Measurements from ENCODE around the gene TSPAN11. TPM values are rescaled to one million over a fixed set of nuclear protein-coding genes. Genes with fewer than 3 reads are reported as not detected.

The TSPAN11 gene
- total and polyA plus RNA-seq, 4 donors: 0.13 to 1.2 (median 0.44) TPM

- no peak overlapping the region for H3K27ac ChIP-seq (ENCODE audit: low read depth in 1 of 2, low read length in 2 of 2)
- TF ChIP-seq YY1 (IDR thresholded peaks at IDR 0.05): no peak
- no peak for TF ChIP-seq FOXA2 (IDR thresholded peaks at IDR 0.05)
- TF ChIP-seq FOXA1 (IDR thresholded peaks at IDR 0.05): no peak
- TF ChIP-seq CTCF (IDR thresholded peaks at IDR 0.05; ENCODE audit: low read depth, low read length, missing input control): no peak
- TF ChIP-seq TAF1 (conservative IDR thresholded peaks at IDR 0.05): no peak
- TF ChIP-seq, protein P1, sequence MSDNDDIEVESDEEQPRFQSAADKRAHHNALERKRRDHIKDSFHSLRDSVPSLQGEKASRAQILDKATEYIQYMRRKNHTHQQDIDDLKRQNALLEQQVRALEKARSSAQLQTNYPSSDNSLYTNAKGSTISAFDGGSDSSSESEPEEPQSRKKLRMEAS (IDR thresholded peaks at IDR 0.05): no peak
- TF ChIP-seq, protein P2, sequence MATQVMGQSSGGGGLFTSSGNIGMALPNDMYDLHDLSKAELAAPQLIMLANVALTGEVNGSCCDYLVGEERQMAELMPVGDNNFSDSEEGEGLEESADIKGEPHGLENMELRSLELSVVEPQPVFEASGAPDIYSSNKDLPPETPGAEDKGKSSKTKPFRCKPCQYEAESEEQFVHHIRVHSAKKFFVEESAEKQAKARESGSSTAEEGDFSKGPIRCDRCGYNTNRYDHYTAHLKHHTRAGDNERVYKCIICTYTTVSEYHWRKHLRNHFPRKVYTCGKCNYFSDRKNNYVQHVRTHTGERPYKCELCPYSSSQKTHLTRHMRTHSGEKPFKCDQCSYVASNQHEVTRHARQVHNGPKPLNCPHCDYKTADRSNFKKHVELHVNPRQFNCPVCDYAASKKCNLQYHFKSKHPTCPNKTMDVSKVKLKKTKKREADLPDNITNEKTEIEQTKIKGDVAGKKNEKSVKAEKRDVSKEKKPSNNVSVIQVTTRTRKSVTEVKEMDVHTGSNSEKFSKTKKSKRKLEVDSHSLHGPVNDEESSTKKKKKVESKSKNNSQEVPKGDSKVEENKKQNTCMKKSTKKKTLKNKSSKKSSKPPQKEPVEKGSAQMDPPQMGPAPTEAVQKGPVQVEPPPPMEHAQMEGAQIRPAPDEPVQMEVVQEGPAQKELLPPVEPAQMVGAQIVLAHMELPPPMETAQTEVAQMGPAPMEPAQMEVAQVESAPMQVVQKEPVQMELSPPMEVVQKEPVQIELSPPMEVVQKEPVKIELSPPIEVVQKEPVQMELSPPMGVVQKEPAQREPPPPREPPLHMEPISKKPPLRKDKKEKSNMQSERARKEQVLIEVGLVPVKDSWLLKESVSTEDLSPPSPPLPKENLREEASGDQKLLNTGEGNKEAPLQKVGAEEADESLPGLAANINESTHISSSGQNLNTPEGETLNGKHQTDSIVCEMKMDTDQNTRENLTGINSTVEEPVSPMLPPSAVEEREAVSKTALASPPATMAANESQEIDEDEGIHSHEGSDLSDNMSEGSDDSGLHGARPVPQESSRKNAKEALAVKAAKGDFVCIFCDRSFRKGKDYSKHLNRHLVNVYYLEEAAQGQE (IDR thresholded peaks at IDR 0.05): no peak
- no peak for TF ChIP-seq HNF4A (conservative IDR thresholded peaks at IDR 0.05)
- no peak for TF ChIP-seq RXRA (IDR thresholded peaks at IDR 0.05)
- TF ChIP-seq NR2F2 (IDR thresholded peaks at IDR 0.05): no peak
- TF ChIP-seq, protein P3, sequence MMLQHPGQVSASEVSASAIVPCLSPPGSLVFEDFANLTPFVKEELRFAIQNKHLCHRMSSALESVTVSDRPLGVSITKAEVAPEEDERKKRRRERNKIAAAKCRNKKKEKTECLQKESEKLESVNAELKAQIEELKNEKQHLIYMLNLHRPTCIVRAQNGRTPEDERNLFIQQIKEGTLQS (IDR thresholded peaks at IDR 0.05): no peak
- no peak for TF ChIP-seq ZBTB33 (IDR thresholded peaks at IDR 0.05)
- no peak for TF ChIP-seq GABPA (IDR thresholded peaks at IDR 0.05 in 1 of 2, conservative IDR thresholded peaks at IDR 0.05 in 1 of 2)
- TF ChIP-seq SP1 (IDR thresholded peaks at IDR 0.05): no peak
- no peaks in the 10 kb centered on the region for H3K4me1 ChIP-seq (ENCODE audit: control insufficient read depth in 4 of 4, insufficient read depth in 4 of 4, low read length in 3 of 4)
- H3K27me3 ChIP-seq (ENCODE audit: control insufficient read depth in 4 of 4, insufficient read depth in 4 of 4, low read length in 3 of 4): peaks cover 0 to 4% (median 1%) of the 10 kb centered on the region in 4 donors
- no peaks in the 10 kb centered on the region for H3K9me3 ChIP-seq (ENCODE audit: control insufficient read depth in 4 of 4, low read length in 3 of 4)
- no peak for DNase-seq (ENCODE audit: low spot score)
- H3K9ac ChIP-seq (ENCODE audit: low read depth in 1 of 2, low read length in 2 of 2): no peak overlapping the region
- WGBS: 72% methylated on average over 7 of the region's 7 CpGs
- H3K4me3 ChIP-seq (ENCODE audit: low read depth in 1 of 3, low read length in 3 of 3): no peak overlapping the region
- no peaks in the 10 kb centered on the region for H3K36me3 ChIP-seq (ENCODE audit: control insufficient read depth in 4 of 4, insufficient read depth in 3 of 4, low read depth in 1 of 4, low read length in 3 of 4)
Measured at GRCh38 chr12:30877105-30877875, 49.3 kb upstream of the TSPAN11 start.

DNA sequence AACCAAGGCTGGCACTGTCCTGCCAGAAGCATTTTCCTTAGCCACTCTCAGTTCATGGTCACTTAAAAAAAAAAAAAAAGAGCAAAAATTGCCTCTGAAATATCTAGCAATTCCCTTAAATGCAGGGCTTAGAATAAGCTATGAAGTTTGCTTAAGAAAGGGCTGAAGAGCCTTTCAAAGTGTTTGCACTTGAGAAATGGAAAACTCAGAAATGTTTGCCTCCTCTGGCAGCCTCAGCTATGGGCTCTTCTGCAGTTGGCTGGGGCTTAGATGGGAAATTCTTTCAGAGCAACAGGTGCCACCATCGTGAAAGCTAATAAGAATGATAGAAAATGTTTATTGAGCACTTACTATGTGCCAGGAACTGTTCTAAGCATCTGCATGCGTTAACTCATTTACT lies 48.5 kb upstream of the TSPAN11 start:
- WGBS: 77% methylated on average over 2 of the region's 2 CpGs
- peaks cover 0 to 4% (median 1%) of the 10 kb centered on the region in 4 donors for H3K27me3 ChIP-seq (ENCODE audit: control insufficient read depth in 4 of 4, insufficient read depth in 4 of 4, low read length in 3 of 4)

More for the DNA sequence above, 48.5 kb upstream of the TSPAN11 start:
- no peak for DNase-seq (ENCODE audit: low spot score)
- Histone ChIP-seq H3K36me3 (ENCODE audit: control insufficient read depth in 4 of 4, insufficient read depth in 3 of 4, low read depth in 1 of 4, low read length in 3 of 4) (no peaks in the 10 kb centered on the region), H3K9me3 (ENCODE audit: control insufficient read depth in 4 of 4, low read length in 3 of 4) (no peaks in the 10 kb centered on the region), H3K9ac (ENCODE audit: low read depth in 1 of 2, low read length in 2 of 2) (no peak overlapping the region), H3K4me1 (ENCODE audit: control insufficient read depth in 4 of 4, insufficient read depth in 4 of 4, low read length in 3 of 4) (no peaks in the 10 kb centered on the region), H3K27ac (ENCODE audit: low read depth in 1 of 2, low read length in 2 of 2) (no peak overlapping the region), H3K4me3 (ENCODE audit: low read depth in 1 of 3, low read length in 3 of 3) (no peak overlapping the region)
- TF ChIP-seq, protein P2 (IDR thresholded peaks at IDR 0.05): no peak
- TF ChIP-seq SP1 (IDR thresholded peaks at IDR 0.05): no peak
